DOHH2 (cell line): ENCODE results near the gene TMEM80.

Experiments used
- H3F3A ChIP-seq: fragments of 200-600 bp; sonication (generic), shearing (Covaris generic); 2 replicates; pipeline ENCODE4 v1.6.0; 2016; ENCODE audit warnings: antibody characterized with exemption, mild to moderate bottlenecking; ENCODE audit not compliant: control insufficient read depth, insufficient read depth
- H3K27ac ChIP-seq: fragments of 200-600 bp; sonication (generic); 2 replicates; pipeline ENCODE4 v1.5.1; 2014; ENCODE audit warnings: low read depth, mild to moderate bottlenecking, low read length, moderate library complexity
- H3K27me3 ChIP-seq: fragments of 200-600 bp; sonication (generic); 2 replicates; pipeline ENCODE4 v1.6.1; 2014; ENCODE audit warnings: mild to moderate bottlenecking, low read length, mixed read lengths; ENCODE audit not compliant: control insufficient read depth
- H3K36me3 ChIP-seq: fragments of 200-600 bp; sonication (generic); 2 replicates; pipeline ENCODE4 v1.6.1; 2014; ENCODE audit warnings: mild to moderate bottlenecking, low read length, moderate library complexity, mixed read lengths; ENCODE audit not compliant: control insufficient read depth
- H3K4me1 ChIP-seq: fragments of 200-600 bp; sonication (generic); 2 replicates; pipeline ENCODE4 v1.6.1; 2014; ENCODE audit warnings: mild to moderate bottlenecking, low read length, mixed read lengths; ENCODE audit not compliant: control insufficient read depth
- H3K4me2 ChIP-seq: fragments of 200-600 bp; sonication (generic); 2 replicates; pipeline ENCODE4 v1.6.0; 2014; ENCODE audit warnings: mild to moderate bottlenecking, low read length, moderate library complexity
- H3K4me3 ChIP-seq: fragments of 200-600 bp; sonication (generic); 2 replicates; pipeline ENCODE4 v1.5.1; 2014; ENCODE audit warnings: mild to moderate bottlenecking, low read length, mixed read lengths
- H3K79me2 ChIP-seq: fragments of 200-600 bp; sonication (generic); 2 replicates; pipeline ENCODE4 v1.6.1; 2014; ENCODE audit warnings: mild to moderate bottlenecking, low read length, mixed read lengths; ENCODE audit not compliant: control insufficient read depth
- H3K9me2 ChIP-seq: fragments of 200-600 bp; sonication (generic); replicated peaks from 2 replicates; pipeline ENCODE4 v1.6.1; 2014; ENCODE audit warnings: mild to moderate bottlenecking, low read length, mixed read lengths; ENCODE audit not compliant: control insufficient read depth
- H3K9me3 ChIP-seq: fragments of 200-600 bp; sonication (generic); 2 replicates; pipeline ENCODE4 v1.6.1; 2014; ENCODE audit warnings: antibody characterized with exemption, low read length, mixed read lengths; ENCODE audit not compliant: control insufficient read depth, insufficient read depth
- H4K20me1 ChIP-seq: fragments of 200-600 bp; sonication (generic); 2 replicates; pipeline ENCODE4 v1.6.0; 2014; ENCODE audit warnings: low read depth, mild to moderate bottlenecking, antibody characterized with exemption, low read length, moderate library complexity; ENCODE audit not compliant: control insufficient read depth, insufficient read depth
- CTCF ChIP-seq: fragments of 200-600 bp; sonication (generic); IDR thresholded peaks from one replicate; pipeline ENCODE4 v1.5.1; 2014; ENCODE audit warnings: antibody characterized with exemption, mild to moderate bottlenecking, low read depth, low read length; ENCODE audit not compliant: poor library complexity, severe bottlenecking
- EZH2phosphoT487 ChIP-seq: fragments of 200-600 bp; sonication (generic); IDR thresholded peaks from 2 replicates; pipeline ENCODE4 v1.6.1; 2017; ENCODE audit warnings: borderline replicate concordance, mild to moderate bottlenecking, antibody characterized with exemption, low read length, moderate library complexity, mixed read lengths

TMEM80 gene

DNA sequence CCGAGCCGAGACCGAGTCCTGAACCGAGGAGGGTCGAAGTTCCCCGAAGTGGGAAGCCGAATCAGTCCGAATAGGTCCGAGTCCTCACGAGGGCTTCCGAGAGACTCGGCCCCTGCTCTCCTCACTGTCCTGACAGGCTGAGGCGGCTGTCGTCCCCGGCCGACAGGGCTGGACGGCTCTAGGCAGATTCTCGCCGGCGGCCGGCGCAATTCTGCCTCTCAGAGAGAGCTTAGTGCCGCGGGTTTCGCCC lies 403 bp upstream of the TMEM80 start:
- TF ChIP-seq EZH2phosphoT487: no peak
- no peak for TF ChIP-seq CTCF
- H3K9me2 ChIP-seq: no peaks in the 10 kb centered on the region
- peaks cover 4% of the 10 kb centered on the region; the same call in 1 of the 2 replicates for H3F3A ChIP-seq
- H3K36me3 ChIP-seq: no peaks in the 10 kb centered on the region
- no peaks in the 10 kb centered on the region for H3K27me3 ChIP-seq
- peak overlapping the region; percentile 81 for H3K4me2 ChIP-seq
- peak overlapping the region; percentile 83 for H3K4me3 ChIP-seq
- H3K27ac ChIP-seq: peak overlapping the region; percentile 90
- no peaks in the 10 kb centered on the region for H4K20me1 ChIP-seq
- no peaks in the 10 kb centered on the region for H3K9me3 ChIP-seq
- H3K79me2 ChIP-seq: peaks cover 61% of the 10 kb centered on the region
- peaks cover 30% of the 10 kb centered on the region for H3K4me1 ChIP-seq

DNA sequence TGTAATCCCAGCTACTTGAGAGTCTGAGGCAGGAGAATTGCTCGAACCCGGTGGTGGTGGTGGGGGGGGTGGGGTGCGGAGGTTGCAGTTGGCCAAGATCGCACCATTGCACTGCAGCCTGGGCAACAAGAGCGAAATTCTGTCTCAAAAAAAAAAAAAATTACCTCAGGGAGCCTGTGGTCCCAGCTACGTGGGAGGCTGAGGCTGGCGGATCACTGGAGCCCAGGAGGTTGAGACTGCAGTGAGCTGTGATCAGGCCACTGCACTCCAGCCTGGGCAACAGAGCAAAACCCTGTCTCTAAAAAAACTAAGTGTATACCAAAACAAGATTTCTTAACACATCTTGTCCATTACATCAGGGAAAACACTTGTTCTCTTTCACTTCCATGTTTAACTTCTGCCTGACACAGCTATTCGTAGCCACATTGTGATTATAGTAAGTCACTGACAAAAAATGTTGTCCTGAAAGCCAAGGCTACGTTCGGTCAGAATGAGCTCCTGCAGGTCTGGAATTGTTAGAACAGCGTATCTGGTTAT lies 1.4 kb downstream of the TMEM80 start:
- Histone ChIP-seq H4K20me1 (no peaks in the 10 kb centered on the region), H3K4me2 (peak overlapping the region; percentile 81)

DNA sequence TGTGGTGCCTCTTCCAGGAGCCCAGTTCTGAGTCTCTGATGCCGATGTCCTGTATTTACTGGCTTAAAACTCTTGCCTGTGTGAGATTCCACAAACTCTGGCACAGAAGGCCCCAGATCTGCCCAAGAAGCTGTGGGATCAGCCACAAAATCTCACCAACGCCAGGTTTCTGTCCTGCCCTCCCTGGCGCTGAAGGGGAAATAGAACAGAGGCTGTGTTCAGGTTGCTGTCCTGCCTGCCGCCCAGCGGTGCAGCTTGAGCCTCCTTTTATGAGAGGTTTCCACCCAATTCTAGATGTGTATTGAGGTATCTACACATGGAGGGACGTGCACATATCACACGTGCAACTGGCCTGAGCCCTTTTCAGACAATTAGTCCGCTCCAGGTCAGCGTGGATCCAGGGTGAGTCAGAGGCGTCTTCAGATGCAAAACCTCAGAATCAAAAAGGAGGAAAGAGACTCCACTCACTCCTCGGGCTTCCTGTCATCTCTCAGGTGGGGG lies 2.2 kb downstream of the TMEM80 start:
- H3K4me1 ChIP-seq: peaks cover 29% of the 10 kb centered on the region
- peaks cover 4% of the 10 kb centered on the region; the same call in 1 of the 2 replicates for H3F3A ChIP-seq
- H3K4me2 ChIP-seq: peak overlapping the region; percentile 81; the same call in 1 of the 2 replicates
- peaks cover 36% of the 10 kb centered on the region for H3K79me2 ChIP-seq
- no peaks in the 10 kb centered on the region for H3K9me3 ChIP-seq
- no peak for TF ChIP-seq EZH2phosphoT487
- no peak for TF ChIP-seq CTCF
- H3K27ac ChIP-seq: peak overlapping the region; percentile 90; the same call in 1 of the 2 replicates
- no peaks in the 10 kb centered on the region for H3K27me3 ChIP-seq
- no peaks in the 10 kb centered on the region for H4K20me1 ChIP-seq
- no peak overlapping the region for H3K4me3 ChIP-seq
- H3K9me2 ChIP-seq: no peaks in the 10 kb centered on the region
- H3K36me3 ChIP-seq: peaks cover 2% of the 10 kb centered on the region; the same call in 1 of the 2 replicates

More for the DNA sequence above, 1.4 kb downstream of the TMEM80 start:
- H3K4me3 ChIP-seq: peak overlapping the region; percentile 83
- H3K4me1 ChIP-seq: peaks cover 30% of the 10 kb centered on the region
- H3F3A ChIP-seq: peaks cover 4% of the 10 kb centered on the region; the same call in 1 of the 2 replicates
- H3K79me2 ChIP-seq: peaks cover 45% of the 10 kb centered on the region
- H3K9me2 ChIP-seq: no peaks in the 10 kb centered on the region
- H3K27me3 ChIP-seq: no peaks in the 10 kb centered on the region
- H3K9me3 ChIP-seq: no peaks in the 10 kb centered on the region
- H3K36me3 ChIP-seq: no peaks in the 10 kb centered on the region
- TF ChIP-seq EZH2phosphoT487 (no peak), CTCF (no peak)
- peak overlapping the region; percentile 90 for H3K27ac ChIP-seq
